Measurements from ENCODE around the gene RINL.

Gene RINL

GRCh38 chr19:38900743-38901190, 22.7 kb upstream of the RINL start:
- Mint-ChIP-seq H3K4me1 (peaks cover 46% of the 10 kb centered on the region), H3K4me3 (peak overlapping the region; percentile 88), H3K36me3 (ENCODE audit: low read depth) (peaks cover 27% of the 10 kb centered on the region), H3K27ac (peak overlapping the region; percentile 37), H3K9me3 (peaks cover 21% of the 10 kb centered on the region), H3K27me3 (ENCODE audit: low read depth, poor library complexity) (peaks cover 3% of the 10 kb centered on the region)
- DNase-seq, result no peak
- TF ChIP-seq, protein P1, sequence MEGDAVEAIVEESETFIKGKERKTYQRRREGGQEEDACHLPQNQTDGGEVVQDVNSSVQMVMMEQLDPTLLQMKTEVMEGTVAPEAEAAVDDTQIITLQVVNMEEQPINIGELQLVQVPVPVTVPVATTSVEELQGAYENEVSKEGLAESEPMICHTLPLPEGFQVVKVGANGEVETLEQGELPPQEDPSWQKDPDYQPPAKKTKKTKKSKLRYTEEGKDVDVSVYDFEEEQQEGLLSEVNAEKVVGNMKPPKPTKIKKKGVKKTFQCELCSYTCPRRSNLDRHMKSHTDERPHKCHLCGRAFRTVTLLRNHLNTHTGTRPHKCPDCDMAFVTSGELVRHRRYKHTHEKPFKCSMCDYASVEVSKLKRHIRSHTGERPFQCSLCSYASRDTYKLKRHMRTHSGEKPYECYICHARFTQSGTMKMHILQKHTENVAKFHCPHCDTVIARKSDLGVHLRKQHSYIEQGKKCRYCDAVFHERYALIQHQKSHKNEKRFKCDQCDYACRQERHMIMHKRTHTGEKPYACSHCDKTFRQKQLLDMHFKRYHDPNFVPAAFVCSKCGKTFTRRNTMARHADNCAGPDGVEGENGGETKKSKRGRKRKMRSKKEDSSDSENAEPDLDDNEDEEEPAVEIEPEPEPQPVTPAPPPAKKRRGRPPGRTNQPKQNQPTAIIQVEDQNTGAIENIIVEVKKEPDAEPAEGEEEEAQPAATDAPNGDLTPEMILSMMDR (IDR thresholded peaks at IDR 0.05), result no peak

- H3K27me3 Mint-ChIP-seq (ENCODE audit: low read depth, poor library complexity), result peaks cover 3% of the 10 kb centered on the region
- peaks cover 46% of the 10 kb centered on the region for H3K4me1 Mint-ChIP-seq
- no peak for DNase-seq
- peak overlapping the region; percentile 78 for H3K27ac Mint-ChIP-seq
- peaks cover 21% of the 10 kb centered on the region for H3K9me3 Mint-ChIP-seq
- H3K4me3 Mint-ChIP-seq, result peak overlapping the region; percentile 88
- peaks cover 22% of the 10 kb centered on the region for H3K36me3 Mint-ChIP-seq (ENCODE audit: low read depth)
- TF ChIP-seq, protein P1 (IDR thresholded peaks at IDR 0.05), result no peak
Measured at GRCh38 chr19:38900202-38900629, 22.1 kb upstream of the RINL start.

DNA sequence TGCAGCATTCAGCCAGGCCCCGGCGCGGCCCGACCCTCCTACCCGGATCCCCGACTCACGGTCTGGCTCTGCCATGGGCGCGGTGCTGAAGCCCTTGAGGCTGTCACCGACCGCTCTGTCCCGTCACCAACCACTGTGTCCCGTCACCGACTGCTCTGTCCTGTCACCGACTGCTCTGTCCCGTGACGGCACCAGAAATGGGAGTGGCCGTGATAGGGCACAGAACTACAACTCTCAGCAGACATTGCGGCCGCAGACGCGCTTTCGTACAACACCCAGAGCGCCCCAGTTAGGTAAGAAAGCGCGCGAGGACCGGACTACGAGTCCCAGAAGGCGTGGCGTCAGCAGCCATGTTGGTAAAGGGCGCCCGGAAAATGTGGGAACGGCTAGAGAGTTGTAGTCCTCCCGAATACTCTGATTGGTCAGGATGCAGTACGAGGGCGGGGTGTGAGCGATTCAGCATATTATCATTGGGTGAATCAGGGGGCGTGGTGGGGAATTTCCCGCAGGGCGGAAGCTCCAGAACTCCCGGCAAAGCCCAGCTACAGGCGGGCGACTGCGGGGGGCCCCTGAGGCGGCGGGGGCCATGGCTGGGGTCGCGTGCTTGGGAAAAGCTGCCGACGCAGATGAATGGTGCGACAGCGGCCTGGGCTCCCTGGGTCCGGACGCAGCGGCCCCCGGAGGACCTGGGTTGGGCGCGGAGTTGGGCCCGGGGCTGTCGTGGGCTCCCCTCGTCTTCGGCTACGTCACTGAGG, 21.5 kb upstream of the RINL start, which contains the start of the genes NFKBIB and SIRT2:
Gene NFKBIB, plus strand, starts transcription at position 523 of the 755 bp plus-strand sequence. Its CDS starts 64 bp downstream, at position 587.
Gene SIRT2, minus strand, starts transcription at position 172 of the 755 bp plus-strand sequence. Its CDS starts 97 bp downstream, at position 75.
- Mint-ChIP-seq H3K4me1 (peaks cover 48% of the 10 kb centered on the region), H3K4me3 (peak within 1 kb of the TSS; percentile 88), H3K27me3 (ENCODE audit: low read depth, poor library complexity) (peaks cover 3% of the 10 kb centered on the region), H3K36me3 (ENCODE audit: low read depth) (peaks cover 18% of the 10 kb centered on the region), H3K27ac (peak within 1 kb of the TSS; percentile 94), H3K9me3 (peaks cover 21% of the 10 kb centered on the region)
- TF ChIP-seq, protein P1 (IDR thresholded peaks at IDR 0.05), result no peak
- peak; percentile 96 for DNase-seq

DNA sequence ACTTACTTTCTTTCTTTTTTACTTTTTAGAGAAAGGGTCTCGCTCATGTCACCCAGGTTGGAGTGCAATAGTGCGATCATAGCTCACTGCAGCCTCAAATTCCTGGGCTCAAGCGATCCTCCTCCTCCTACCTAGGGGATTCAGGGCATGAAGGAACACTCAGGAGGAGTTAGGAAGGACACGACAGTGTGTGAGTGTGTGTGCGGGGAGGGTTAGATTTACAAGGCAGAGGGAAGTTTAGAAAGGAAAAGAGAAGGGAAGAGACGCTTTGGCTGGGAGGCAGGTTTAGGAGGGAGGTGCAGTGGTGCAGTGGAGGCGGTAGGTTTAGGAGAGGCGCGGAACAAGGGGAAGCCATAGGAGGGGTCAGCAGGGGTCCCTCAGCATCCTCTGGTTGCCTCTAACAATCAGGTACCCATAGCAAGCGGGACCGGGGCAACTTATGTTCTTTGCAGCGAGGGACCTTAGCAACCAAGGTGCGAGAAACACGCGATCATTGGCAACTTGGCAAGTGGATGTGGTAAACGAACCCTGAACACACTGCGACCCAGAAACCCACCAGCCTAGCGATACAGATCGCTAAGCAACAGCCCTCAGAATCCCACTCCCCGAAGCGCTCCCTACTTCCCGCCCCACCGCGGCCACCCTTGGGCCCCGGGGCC, 20.8 kb upstream of the RINL start:
- H3K9me3 Mint-ChIP-seq, result peaks cover 17% of the 10 kb centered on the region

GRCh38 chr19:38894968-38895367, 16.9 kb upstream of the RINL start:
- peaks cover 28% of the 10 kb centered on the region for H3K4me1 Mint-ChIP-seq
- H3K36me3 Mint-ChIP-seq (ENCODE audit: low read depth), result no peaks in the 10 kb centered on the region
- H3K9me3 Mint-ChIP-seq, result no peaks in the 10 kb centered on the region
- H3K27ac Mint-ChIP-seq, result no peak overlapping the region
- peaks cover 3% of the 10 kb centered on the region for H3K27me3 Mint-ChIP-seq (ENCODE audit: low read depth, poor library complexity)
- TF ChIP-seq, protein P1 (IDR thresholded peaks at IDR 0.05), result no peak
- DNase-seq, result no peak
- H3K4me3 Mint-ChIP-seq, result no peak overlapping the region

More for the DNA sequence above, 20.8 kb upstream of the RINL start:
- H3K4me1 Mint-ChIP-seq, result peaks cover 44% of the 10 kb centered on the region
- peaks cover 12% of the 10 kb centered on the region for H3K36me3 Mint-ChIP-seq (ENCODE audit: low read depth)
- H3K4me3 Mint-ChIP-seq, result peak overlapping the region; percentile 88
- H3K27ac Mint-ChIP-seq, result no peak overlapping the region
- peak; percentile 18 for DNase-seq
- H3K27me3 Mint-ChIP-seq (ENCODE audit: low read depth, poor library complexity), result peaks cover 3% of the 10 kb centered on the region
- TF ChIP-seq, protein P1 (IDR thresholded peaks at IDR 0.05), result no peak
